H1 (cell line): ENCODE results near the gene DNER. TPM values are rescaled to one million over a fixed set of nuclear protein-coding genes. Genes with fewer than 3 reads are reported as not detected.

Source experiments
- E2F6 ChIP-seq: IDR thresholded peaks from 2 replicates; pipeline ENCODE4 v1.6.1; 2012; ENCODE audit warnings: inconsistent platforms
- POLR2A ChIP-seq, 2 experiments: IDR thresholded peaks; 1 replicate in 1 of 2; 2 replicates in 1 of 2; pipeline ENCODE4 v1.6.1; 2011; ENCODE audit warnings: low read depth in 2 of 2, low read length in 2 of 2, mild to moderate bottlenecking in 2 of 2; ENCODE audit errors: control extremely low read depth in 1 of 2
- RNF2 ChIP-seq: fragments of 200-900, 300-1000 bp; sonication (generic); IDR thresholded peaks from 2 replicates; pipeline ENCODE4 v1.7.1; 2016; ENCODE audit warnings: borderline replicate concordance, low read depth, mild to moderate bottlenecking, antibody characterized with exemption, low read length; ENCODE audit not compliant: poor library complexity, severe bottlenecking; ENCODE audit errors: missing control alignments
- TBP ChIP-seq: IDR thresholded peaks from 2 replicates; pipeline ENCODE4 v1.6.1; 2011; ENCODE audit warnings: low read depth, low read length, improper control_type of control experiment
- TEAD4 ChIP-seq: IDR thresholded peaks from 2 replicates; pipeline ENCODE4 v1.6.1; 2012; ENCODE audit warnings: low read depth, low read length, inconsistent platforms, mixed read lengths
- polyA plus RNA-seq, 7 experiments: library from polyadenylated mRNA; depleted of rRNA in 3 of 7; stranded (reverse) in 5 of 7; unstranded in 2 of 7; fragments of >200 nt in 5 of 7; fragments of 200-250 nt in 2 of 7; gene quantifications; 1 replicate in 5 of 7; 2 replicates in 1 of 7; 4 replicates in 1 of 7; pipeline versions ENCODE4 v1.2.1 to v1.2.3, GENCODE V29; 2011 to 2013; ENCODE audit warnings: missing spikeins in 2 of 7, mixed read lengths in 2 of 7
- total RNA-seq: library from RNA; stranded (reverse); fragmentation: NEBNext Ultra II Directional; extraction: Animal tissue kit (Norgen Biotek cat#: 25700); gene quantifications from 2 replicates; pipeline ENCODE4 v1.2.1, GENCODE V29; 2021

Gene DNER
- total and polyA plus RNA-seq, 2 of the 8 experiments (the other 6 are each of a cell fraction or from before 2014, with no cell fraction given), result 6.8 to 16.3 TPM

GRCh38 chr2:229653531-229653930 lies 60.8 kb downstream of the DNER start (continued):
- no peak for TF ChIP-seq RNF2
- no peak for TF ChIP-seq TEAD4
- TF ChIP-seq E2F6, result no peak
- no peak for TF ChIP-seq POLR2A (IDR thresholded peaks at IDR 0.05; ENCODE audit: control extremely low read depth in 1 of 2, low read depth in 2 of 2, low read length in 2 of 2)
- TF ChIP-seq TBP, result no peak
